Measurements from ENCODE around the gene PEAK1. TPM values are rescaled to one million over a fixed set of nuclear protein-coding genes. Genes with fewer than 3 reads are reported as not detected.

Gene PEAK1
- total and polyA plus RNA-seq, 9 of the 15 experiments (the other 6 are each of a cell fraction or from before 2014, with no cell fraction given) = 0.99 to 22.4 (median 10.8) TPM

- TF ChIP-seq MBD1 (CRISPR knock-in tag; IDR thresholded peaks at IDR 0.05) (no peak), GTF2A2 (tag; IDR thresholded peaks at IDR 0.05) (peak; percentile 70; the same call in 1 of the 2 replicates), TARDBP (IDR thresholded peaks at IDR 0.05) (0 out of 2 replicates have a peak, but pooled peaks have one; percentile 23), RBM34 (IDR thresholded peaks at IDR 0.05; ENCODE audit: borderline replicate concordance, insufficient read depth, low read length) (no peak), CREB3L1 (IDR thresholded peaks at IDR 0.05; ENCODE audit: borderline replicate concordance, low read depth) (peak; percentile 90), HMGXB4 (CRISPR knock-in tag; IDR thresholded peaks at IDR 0.05) (0 out of 2 replicates have a peak, but pooled peaks have one; percentile 80), NR3C1 (CRISPR knock-in tag; IDR thresholded peaks at IDR 0.05) (no peak), ZNF609 (CRISPR knock-in tag; IDR thresholded peaks at IDR 0.05; ENCODE audit: borderline replicate concordance) (no peak), SMC3 (conservative IDR thresholded peaks at IDR 0.05; ENCODE audit: insufficient read depth, low read depth, low read length) (no peak), SMAD4 (CRISPR knock-in tag; conservative IDR thresholded peaks at IDR 0.05) (no peak; the same call in 1 of the 2 replicates), ZBTB9 (CRISPR knock-in tag; IDR thresholded peaks at IDR 0.05) (no peak), NONO (IDR thresholded peaks at IDR 0.05; ENCODE audit: low read depth in 2 of 2, low read length in 1 of 2) (0 out of 4 replicates have a peak, but pooled peaks of 1 of the 2 experiments have one; percentile 23), KHSRP (IDR thresholded peaks at IDR 0.05) (peak; percentile 58; the same call in 1 of the 2 replicates), ZNF584 (CRISPR knock-in tag; IDR thresholded peaks at IDR 0.05; ENCODE audit: low read depth) (peak; percentile 71; the same call in 1 of the 2 replicates)
Measured at GRCh38 chr15:77420610-77421369, 886 bp upstream of the PEAK1 start, which contains the start of gene HMG20A (continued).

All from K562 (cell line).